H1 (cell line): ENCODE data around the gene NPHP4. TPM values are rescaled to one million over a fixed set of nuclear protein-coding genes. Genes with fewer than 3 reads are reported as not detected.

Source experiments
- CTCF ChIA-PET: fragments of 300-600 bp; sonication (Branson Sonifier 250); formaldehyde crosslinking; loops from one replicate; lab custom pipeline; 2021; ENCODE audit not compliant: partially characterized antibody; lab: Charles Lee
- POLR2A ChIA-PET: fragments of 300-600 bp; sonication (Branson Sonifier 250); formaldehyde crosslinking; loops from one replicate; lab custom pipeline; 2021; ENCODE audit warnings: inconsistent platforms; ENCODE audit not compliant: partially characterized antibody; lab: Charles Lee
- DNase-seq, 2 experiments: peaks; one replicate each; pipeline versions ENCODE4 v3.0.0 to v3.0.0-alpha.2; 2010 to 2022; ENCODE audit warnings: low spot score in 2 of 2, low read depth in 1 of 2, mixed read lengths in 1 of 2
- FAIRE-seq: peaks from 2 replicates; lab custom pipeline; 2011; peaks lifted over from hg19 to GRCh38; lab: Jason Lieb, UNC
- H2AFZ ChIP-seq: 2 replicates; pipeline ENCODE4 v1.8.1; 2012; ENCODE audit warnings: low read length, inconsistent platforms
- H2AK5ac ChIP-seq: 2 replicates; pipeline ENCODE4 v1.6.1; 2013; ENCODE audit warnings: low read depth, low read length
- H2BK120ac ChIP-seq: replicated peaks from 2 replicates; pipeline ENCODE3; 2013; ENCODE audit warnings: low read depth, low read length, inconsistent platforms
- H2BK12ac ChIP-seq: 2 replicates; pipeline ENCODE4 v1.6.1; 2013; ENCODE audit warnings: low read depth, low read length
- H2BK15ac ChIP-seq: 2 replicates; pipeline ENCODE4 v1.6.1; 2013; ENCODE audit warnings: low read length
- H2BK20ac ChIP-seq: 2 replicates; pipeline ENCODE4 v1.6.1; 2013; ENCODE audit warnings: low read length
- H2BK5ac ChIP-seq: 2 replicates; pipeline ENCODE4 v1.6.1; 2013; ENCODE audit warnings: low read depth, low read length
- H3K14ac ChIP-seq: 2 replicates; pipeline ENCODE4 v1.6.1; 2013; ENCODE audit warnings: inconsistent platforms; ENCODE audit not compliant: insufficient read length
- H3K18ac ChIP-seq: 2 replicates; pipeline ENCODE4 v1.6.1; 2013; ENCODE audit warnings: low read length; ENCODE audit errors: extremely low read depth
- H3K23ac ChIP-seq: 2 replicates; pipeline ENCODE4 v1.6.1; 2013; ENCODE audit warnings: inconsistent platforms; ENCODE audit not compliant: insufficient read length
- H3K23me2 ChIP-seq: 2 replicates; pipeline ENCODE4 v1.6.1; 2013; ENCODE audit warnings: low read depth, low read length
- H3K27ac ChIP-seq: 2 replicates; pipeline ENCODE4 v1.6.1; 2011; ENCODE audit warnings: low read depth, low read length, inconsistent platforms
- H3K27me3 ChIP-seq, 4 experiments: replicated peaks in 1 of 4; 1 replicate in 1 of 4; 2 replicates in 3 of 4; pipeline versions ENCODE4 v1.6.1 to v1.8.1; 2011 to 2013; ENCODE audit warnings: low read length in 3 of 4, mild to moderate bottlenecking in 3 of 4, inconsistent platforms in 2 of 4, mixed read lengths in 2 of 4, moderate library complexity in 1 of 4; ENCODE audit not compliant: control insufficient read depth in 3 of 4, insufficient read depth in 3 of 4; ENCODE audit errors: extremely low read depth in 1 of 4
- H3K36me3 ChIP-seq, 4 experiments: 2 replicates each; pipeline versions ENCODE4 v1.6.1 to v1.8.1; 2011 to 2013; ENCODE audit warnings: mild to moderate bottlenecking in 4 of 4, low read length in 3 of 4, moderate library complexity in 2 of 4, control low read depth in 1 of 4, inconsistent platforms in 1 of 4; ENCODE audit not compliant: insufficient read depth in 4 of 4, control insufficient read depth in 2 of 4
- H3K4ac ChIP-seq: replicated peaks from 2 replicates; pipeline ENCODE3; 2013; ENCODE audit warnings: low read length, low read depth, mixed read lengths, inconsistent platforms; ENCODE audit not compliant: insufficient read length
- H3K4me1 ChIP-seq, 4 experiments: replicated peaks in 1 of 4; 1 replicate in 1 of 4; 2 replicates in 3 of 4; pipeline versions ENCODE4 v1.6.1 to v1.8.1; 2011 to 2013; ENCODE audit warnings: low read length in 3 of 4, inconsistent platforms in 2 of 4, mixed read lengths in 1 of 4; ENCODE audit not compliant: insufficient read depth in 4 of 4, control insufficient read depth in 3 of 4
- H3K4me2 ChIP-seq, 2 experiments: 2 replicates each; pipeline versions ENCODE4 v1.6.1 to v1.8.1; 2011 to 2013; ENCODE audit warnings: low read depth in 2 of 2, low read length in 2 of 2, control low read depth in 1 of 2, inconsistent platforms in 1 of 2, mild to moderate bottlenecking in 1 of 2; ENCODE audit not compliant: insufficient read depth in 1 of 2
- H3K4me3 ChIP-seq, 4 experiments: fragments of 200-600, 300-600 bp in 1 of 4; sonication (generic), shearing (Covaris generic), sonication (Bioruptor Twin) in 1 of 4; 2 replicates each; pipeline versions ENCODE4 v1.5.1 to v1.8.1; 2011 to 2016; ENCODE audit warnings: low read length in 4 of 4, low read depth in 3 of 4, control low read depth in 2 of 4, inconsistent platforms in 2 of 4, mild to moderate bottlenecking in 2 of 4, mixed read lengths in 1 of 4, moderate library complexity in 1 of 4; ENCODE audit not compliant: insufficient read depth in 2 of 4; ENCODE audit errors: extremely low read depth in 1 of 4
- H3K56ac ChIP-seq: replicated peaks from 2 replicates; pipeline ENCODE3; 2013; ENCODE audit warnings: low read depth, mild to moderate bottlenecking, mixed read lengths, low read length, inconsistent platforms; ENCODE audit not compliant: insufficient read length
- H3K79me1 ChIP-seq: 2 replicates; pipeline ENCODE4 v1.6.1; 2013; ENCODE audit warnings: low read depth, low read length, control low read depth
- H3K79me2 ChIP-seq, 2 experiments: 2 replicates each; pipeline versions ENCODE4 v1.6.1 to v1.8.1; 2012 to 2013; ENCODE audit warnings: low read length in 2 of 2, mild to moderate bottlenecking in 2 of 2, inconsistent platforms in 1 of 2; ENCODE audit not compliant: insufficient read depth in 2 of 2, control insufficient read depth in 1 of 2
- H3K9ac ChIP-seq, 4 experiments: replicated peaks in 1 of 4; 1 replicate in 1 of 4; 2 replicates in 3 of 4; pipeline versions ENCODE4 v1.6.1 to v1.8.1; 2011 to 2013; ENCODE audit warnings: low read depth in 3 of 4, low read length in 3 of 4, control low read depth in 2 of 4, mild to moderate bottlenecking in 2 of 4, moderate library complexity in 2 of 4, inconsistent platforms in 1 of 4; ENCODE audit errors: extremely low read depth in 1 of 4
- H3K9me3 ChIP-seq, 2 experiments: 2 replicates each; pipeline versions ENCODE4 v1.6.1 to v1.8.1; 2012 to 2013; ENCODE audit warnings: mild to moderate bottlenecking in 2 of 2, moderate library complexity in 2 of 2, control low read depth in 1 of 2, inconsistent platforms in 1 of 2, low read depth in 1 of 2, low read length in 1 of 2, mixed read lengths in 1 of 2; ENCODE audit not compliant: insufficient read depth in 2 of 2
- H4K20me1 ChIP-seq, 2 experiments: replicated peaks in 1 of 2; 2 replicates each; pipeline versions ENCODE3 to v1.8.1; 2011 to 2013; ENCODE audit warnings: inconsistent platforms in 2 of 2, low read length in 2 of 2, mild to moderate bottlenecking in 1 of 2; ENCODE audit not compliant: insufficient read depth in 2 of 2, control insufficient read depth in 1 of 2
- H4K5ac ChIP-seq: 2 replicates; pipeline ENCODE4 v1.6.1; 2013; ENCODE audit warnings: low read length, low read depth, mixed read lengths, inconsistent platforms; ENCODE audit not compliant: insufficient read length
- H4K8ac ChIP-seq: 2 replicates; pipeline ENCODE4 v1.8.0; 2013; ENCODE audit warnings: mild to moderate bottlenecking, moderate library complexity, low read length, inconsistent platforms; ENCODE audit not compliant: insufficient read depth; ENCODE audit errors: extremely low read depth
- H4K91ac ChIP-seq: replicated peaks from 2 replicates; pipeline ENCODE3; 2013; ENCODE audit warnings: low read length, mixed read lengths, inconsistent platforms; ENCODE audit not compliant: insufficient read length
- CTCF ChIP-seq, 3 experiments: IDR thresholded peaks; 1 replicate in 2 of 3; 2 replicates in 1 of 3; pipeline versions ENCODE4 v1.5.1 to v1.6.1; 2011; ENCODE audit warnings: low read length in 3 of 3, mild to moderate bottlenecking in 3 of 3, inconsistent platforms in 2 of 3, low read depth in 1 of 3, moderate library complexity in 1 of 3; ENCODE audit not compliant: insufficient read depth in 1 of 3; ENCODE audit errors: control extremely low read depth in 1 of 3
- RAD21 ChIP-seq, 2 experiments: IDR thresholded peaks in 1 of 2; conservative IDR thresholded peaks in 1 of 2; 2 replicates each; pipeline ENCODE4 v1.6.1; 2011; ENCODE audit warnings: low read depth in 2 of 2, low read length in 2 of 2, improper control_type of control experiment in 1 of 2, inconsistent platforms in 1 of 2, mild to moderate bottlenecking in 1 of 2, moderate library complexity in 1 of 2
- RFX5 ChIP-seq: IDR thresholded peaks from 2 replicates; pipeline ENCODE4 v1.6.1; 2011; ENCODE audit warnings: low read depth, low read length, improper control_type of control experiment, borderline replicate concordance
- WGBS, 2 experiments: shearing (Covaris generic) in 1 of 2; methylation state at CpG; one replicate each; pipeline versions ENCODE4 v1.1.6 to v1.1.7; 2013 to 2015; ENCODE audit warnings: low lambda C conversion rate in 2 of 2, mixed read lengths in 2 of 2, inconsistent platforms in 1 of 2, low coverage in 1 of 2, missing lambda C conversion rate in 1 of 2; ENCODE audit not compliant: insufficient replicate concordance in 2 of 2, insufficient coverage in 1 of 2, insufficient read length in 1 of 2; ENCODE audit errors: extremely low coverage in 1 of 2, missing lambda C conversion rate in 1 of 2; 5-methylcytosine and 5-hydroxymethylcytosine counted together
- polyA plus RNA-seq, 7 experiments: library from polyadenylated mRNA; depleted of rRNA in 3 of 7; stranded (reverse) in 5 of 7; unstranded in 2 of 7; fragments of >200 nt in 5 of 7; fragments of 200-250 nt in 2 of 7; gene quantifications; 1 replicate in 5 of 7; 2 replicates in 1 of 7; 4 replicates in 1 of 7; pipeline versions ENCODE4 v1.2.1 to v1.2.3, GENCODE V29; 2011 to 2013; ENCODE audit warnings: missing spikeins in 2 of 7, mixed read lengths in 2 of 7
- total RNA-seq: library from RNA; stranded (reverse); fragmentation: NEBNext Ultra II Directional; extraction: Animal tissue kit (Norgen Biotek cat#: 25700); gene quantifications from 2 replicates; pipeline ENCODE4 v1.2.1, GENCODE V29; 2021

NPHP4 gene
- total and polyA plus RNA-seq, 2 of the 8 experiments (the other 6 are each of a cell fraction or from before 2014, with no cell fraction given): 5.8 to 14.0 TPM

- CTCF ChIA-PET: interaction anchor here (0.6 to 4.3 kb wide), 16 partner anchors 8 to 1916 kb away, joined by 3 to 32 read pairs (median 6); partner anchors contain the start of gene KCNAB2
- no peak overlapping the region; the same call in 1 of the 2 replicates for H4K8ac ChIP-seq
- no peak for FAIRE-seq
Observed at GRCh38 chr1:6035719-6036118, 43.5 kb upstream of the NPHP4 start.

More at GRCh38 chr1:6035719-6036118, 43.5 kb upstream of the NPHP4 start:
- H3K36me3 ChIP-seq: no peaks in the 10 kb centered on the region
- no peak overlapping the region for H2BK120ac ChIP-seq
- H3K4me1 ChIP-seq: peaks cover 0 to 13% (median 7%) of the 10 kb centered on the region in 4 experiments; a peak in 5 of 7 replicates
- no peak overlapping the region for H3K4me3 ChIP-seq
- H3K14ac ChIP-seq: no peak overlapping the region
- H4K20me1 ChIP-seq: peaks cover 0 to 5% of the 10 kb centered on the region in 2 experiments
- no peak overlapping the region for H2AK5ac ChIP-seq
- no peak overlapping the region for H3K56ac ChIP-seq
- no peaks in the 10 kb centered on the region for H3K79me2 ChIP-seq
- no peak overlapping the region for H4K5ac ChIP-seq
- no peak overlapping the region for H3K4me2 ChIP-seq
- TF ChIP-seq RFX5 (no peak), CTCF (IDR thresholded peaks at IDR 0.05; ENCODE audit: control extremely low read depth in 1 of 3, insufficient read depth in 1 of 3, low read depth in 1 of 3, low read length in 3 of 3) (peak in 2 of 3 experiments; percentile 22 to 29; a peak in 2 of 4 replicates), RAD21 (IDR thresholded peaks at IDR 0.05 in 1 of 2, conservative IDR thresholded peaks at IDR 0.05 in 1 of 2; ENCODE audit: low read depth in 2 of 2, low read length in 2 of 2) (peak; percentile 3 to 23; a peak in 1 of 4 replicates)
- no peak overlapping the region for H3K27ac ChIP-seq
- peaks cover 3% of the 10 kb centered on the region; the same call in 1 of the 2 replicates for H3K79me1 ChIP-seq
- no peak overlapping the region for H2AFZ ChIP-seq
- no peaks in the 10 kb centered on the region for H3K9me3 ChIP-seq
- H3K23me2 ChIP-seq: peaks cover 8% of the 10 kb centered on the region; the same call in 1 of the 2 replicates
- H2BK20ac ChIP-seq: no peak overlapping the region
- no peak overlapping the region; the same call in 1 of the 2 replicates for H2BK12ac ChIP-seq
- DNase-seq: no peak
- H3K4ac ChIP-seq: no peak overlapping the region
- 89% methylated on average over 9 of the region's 12 CpGs; no CpG with 5 or more reads in 1 of the 2 experiments for WGBS, 2 experiments
- no peak overlapping the region for H3K18ac ChIP-seq
- H3K9ac ChIP-seq: no peak overlapping the region
- no peak overlapping the region for H4K91ac ChIP-seq
- no peak overlapping the region for H2BK15ac ChIP-seq
- H3K23ac ChIP-seq: no peak overlapping the region
- H2BK5ac ChIP-seq: no peak overlapping the region
- POLR2A ChIA-PET: no interaction called here
- peaks cover 0 to 5% (median 2%) of the 10 kb centered on the region in 4 experiments; a peak in 4 of 7 replicates for H3K27me3 ChIP-seq
